GM18870 (cell line): ENCODE results near the gene TIMM13.
"Not testable (repeated sequence)": the region's sequence is repeated elsewhere in the genome, so short reads cannot be mapped to it uniquely, and the experiment has no call there.

Source experiments
- ATAC-seq: cut with Tn5 transposase; IDR thresholded peaks from one replicate; pipeline ENCODE4 v1.9.1; 2021; ENCODE audit warnings: moderate library complexity; ENCODE audit not compliant: unreplicated experiment

Gene TIMM13

DNA sequence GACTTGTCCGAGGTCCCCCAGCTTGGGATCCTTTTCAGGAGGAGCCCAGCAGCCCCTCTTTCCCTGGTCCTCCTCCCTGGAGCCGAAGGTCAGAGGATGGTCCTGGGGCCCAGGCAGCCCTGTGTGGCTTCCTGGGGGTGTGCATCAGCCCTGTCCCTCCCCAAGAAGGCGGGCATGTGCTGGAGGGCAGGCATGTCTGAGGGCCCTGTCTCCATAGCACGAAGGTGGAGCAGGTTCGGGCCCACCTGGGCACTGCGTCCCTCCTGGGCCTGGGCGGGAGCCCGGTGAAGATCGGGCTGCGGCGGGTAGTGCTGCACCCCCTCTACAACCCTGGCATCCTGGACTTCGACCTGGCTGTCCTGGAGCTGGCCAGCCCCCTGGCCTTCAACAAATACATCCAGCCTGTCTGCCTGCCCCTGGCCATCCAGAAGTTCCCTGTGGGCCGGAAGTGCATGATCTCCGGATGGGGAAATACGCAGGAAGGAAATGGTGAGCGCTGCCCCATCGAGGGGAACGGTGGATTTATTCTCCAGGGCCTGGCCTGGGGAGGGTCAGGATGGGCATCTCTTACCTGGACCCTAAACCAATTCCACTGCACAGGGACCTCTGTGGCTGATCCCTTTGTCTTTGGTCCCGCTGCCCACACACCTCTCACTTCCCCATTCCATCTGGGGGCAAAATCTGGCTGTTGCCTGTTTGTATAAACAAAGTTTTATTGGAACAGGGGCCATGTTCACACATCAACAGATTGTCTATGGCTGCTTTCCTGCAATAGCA is 10.9 kb downstream of the TIMM13 start:
- ATAC-seq = no peak

DNA sequence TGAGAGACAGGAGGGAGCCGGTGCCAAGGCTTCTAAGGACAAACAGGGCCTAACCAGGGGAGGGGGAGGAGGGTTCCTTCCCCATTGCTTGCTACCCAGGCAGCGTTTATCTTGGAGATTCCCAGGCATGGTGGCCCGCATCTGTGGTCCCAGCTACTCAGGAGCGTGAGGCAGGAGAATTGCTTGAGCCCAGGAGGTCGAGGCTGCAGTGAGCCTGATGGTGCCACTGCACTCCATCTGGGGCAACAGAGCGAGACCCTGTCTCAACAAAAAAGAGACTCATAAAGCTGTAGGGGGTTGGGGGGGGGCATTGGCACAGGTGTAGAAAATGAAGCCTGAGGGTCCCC is 11.4 kb downstream of the TIMM13 start:
- ATAC-seq = no peak

DNA sequence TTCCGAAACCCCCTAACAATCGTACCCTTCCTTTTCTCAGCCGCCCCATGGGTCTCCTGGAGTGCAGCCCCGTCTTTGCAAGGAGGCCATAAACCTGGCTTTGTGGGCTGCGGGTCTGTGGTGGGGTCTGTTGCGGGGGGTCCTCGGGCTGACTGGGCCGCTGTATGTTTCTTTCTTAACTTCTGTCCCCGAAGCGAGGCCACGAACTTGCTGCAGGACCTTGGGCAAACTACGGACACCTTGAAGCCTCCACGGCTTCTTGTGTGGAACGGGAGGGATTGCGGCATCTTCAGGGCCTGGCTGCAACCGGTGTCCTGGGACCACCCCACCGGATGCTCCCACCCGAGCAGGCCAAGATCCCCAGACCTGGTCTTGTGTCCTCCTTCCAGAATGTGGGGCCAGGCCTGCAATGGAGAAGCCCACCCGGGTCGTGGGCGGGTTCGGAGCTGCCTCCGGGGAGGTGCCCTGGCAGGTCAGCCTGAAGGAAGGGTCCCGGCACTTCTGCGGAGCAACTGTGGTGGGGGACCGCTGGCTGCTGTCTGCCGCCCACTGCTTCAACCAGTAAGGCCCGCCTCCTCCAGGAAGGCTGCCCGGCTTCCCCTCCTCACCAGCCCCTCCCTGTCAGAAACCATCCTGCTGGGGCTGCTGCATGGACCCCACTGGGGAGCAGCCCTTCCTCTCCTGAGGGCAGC is 12.0 kb downstream of the TIMM13 start:
- ATAC-seq = no peak

DNA sequence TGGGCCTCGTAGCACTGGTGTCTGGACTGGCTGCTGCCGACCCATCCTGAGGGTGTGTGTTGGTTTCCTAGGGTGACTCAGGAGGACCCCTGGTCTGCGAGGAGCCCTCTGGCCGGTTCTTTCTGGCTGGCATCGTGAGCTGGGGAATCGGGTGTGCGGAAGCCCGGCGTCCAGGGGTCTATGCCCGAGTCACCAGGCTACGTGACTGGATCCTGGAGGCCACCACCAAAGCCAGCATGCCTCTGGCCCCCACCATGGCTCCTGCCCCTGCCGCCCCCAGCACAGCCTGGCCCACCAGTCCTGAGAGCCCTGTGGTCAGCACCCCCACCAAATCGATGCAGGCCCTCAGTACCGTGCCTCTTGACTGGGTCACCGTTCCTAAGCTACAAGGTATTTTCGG is 13.8 kb downstream of the TIMM13 start:
- no peak for ATAC-seq

GRCh38 chr19:2413159-2413558 is 14.2 kb downstream of the TIMM13 start:
- ATAC-seq = no peak

GRCh38 chr19:2412449-2412848 is 14.9 kb downstream of the TIMM13 start:
- ATAC-seq = no peak

GRCh38 chr19:2411709-2412108 is 15.7 kb downstream of the TIMM13 start:
- ATAC-seq = no peak

DNA sequence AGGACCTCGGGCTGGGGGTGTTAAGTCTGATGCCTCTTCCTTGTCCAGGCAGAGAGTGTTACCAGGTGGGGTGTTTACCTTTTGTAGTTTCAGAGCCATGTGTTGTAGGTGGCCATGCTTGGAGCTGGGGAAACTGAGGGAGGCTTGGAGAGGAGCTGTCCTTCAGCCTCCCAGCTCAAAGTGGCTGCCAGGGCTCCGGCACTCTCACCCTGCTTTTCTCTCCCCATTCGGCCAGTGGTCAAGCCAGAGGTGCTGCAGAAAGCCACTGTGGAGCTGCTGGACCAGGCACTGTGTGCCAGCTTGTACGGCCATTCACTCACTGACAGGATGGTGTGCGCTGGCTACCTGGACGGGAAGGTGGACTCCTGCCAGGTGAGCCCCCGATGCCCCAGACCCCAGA is 17.4 kb downstream of the TIMM13 start:
- ATAC-seq = no peak

GRCh38 chr19:2409352-2409912 is 18.0 kb downstream of the TIMM13 start:
- ATAC-seq = no peak

- no peak for ATAC-seq
These were observed 19.1 kb downstream of the TIMM13 start for GRCh38 chr19:2408247-2408646.

- ATAC-seq = no peak
These were observed 27.8 kb downstream of the TIMM13 start for GRCh38 chr19:2399582-2399981.

GRCh38 chr19:2398735-2399305 is 28.6 kb downstream of the TIMM13 start:
- ATAC-seq = no peak

- not testable (repeated sequence) for ATAC-seq
These were observed 30.2 kb downstream of the TIMM13 start for GRCh38 chr19:2397173-2397572.

GRCh38 chr19:2395293-2395829 is 32.0 kb downstream of the TIMM13 start:
- not testable (repeated sequence) for ATAC-seq

DNA sequence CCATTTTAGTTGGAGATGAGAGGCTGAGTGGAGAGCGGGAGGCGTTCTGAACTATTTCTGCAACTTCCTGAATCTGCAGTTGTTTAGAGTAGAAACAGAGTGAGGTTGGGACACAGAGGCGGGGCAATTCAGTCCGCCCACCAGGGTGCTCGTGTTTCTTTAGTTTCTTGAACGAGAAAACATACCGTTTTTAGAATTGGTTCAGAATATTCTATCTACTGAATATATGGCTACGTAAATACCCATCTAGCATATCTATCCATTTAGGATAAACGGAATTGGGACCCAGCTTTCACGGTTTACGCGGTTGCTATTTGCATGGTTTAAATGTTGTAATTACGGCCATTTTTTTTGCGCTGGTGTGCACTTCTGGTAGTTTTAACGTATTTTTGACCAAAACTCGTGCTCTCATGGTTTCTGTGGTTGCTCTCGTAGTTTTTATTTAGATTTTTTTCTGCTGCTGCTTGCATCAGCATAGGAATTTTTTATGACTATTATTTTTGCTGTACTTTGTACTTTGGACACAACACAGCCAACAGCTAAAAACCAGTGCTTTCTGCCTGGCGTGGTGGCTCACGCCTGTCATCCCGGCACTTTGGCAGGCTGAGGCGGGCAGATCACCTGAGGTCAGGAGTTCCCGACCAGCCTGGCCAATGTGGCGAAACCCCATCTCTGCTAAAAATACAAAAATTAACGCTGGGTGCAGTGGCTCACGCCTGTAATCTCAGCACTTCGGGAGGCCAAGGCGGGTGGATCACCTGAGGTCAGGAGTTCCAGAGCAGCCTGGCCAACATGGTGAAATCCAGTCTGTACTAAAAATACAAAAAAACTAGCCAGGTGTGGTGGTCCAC is 32.7 kb downstream of the TIMM13 start:
- no peak for ATAC-seq

GRCh38 chr19:2394054-2394441 is 33.3 kb downstream of the TIMM13 start:
- no peak for ATAC-seq

DNA sequence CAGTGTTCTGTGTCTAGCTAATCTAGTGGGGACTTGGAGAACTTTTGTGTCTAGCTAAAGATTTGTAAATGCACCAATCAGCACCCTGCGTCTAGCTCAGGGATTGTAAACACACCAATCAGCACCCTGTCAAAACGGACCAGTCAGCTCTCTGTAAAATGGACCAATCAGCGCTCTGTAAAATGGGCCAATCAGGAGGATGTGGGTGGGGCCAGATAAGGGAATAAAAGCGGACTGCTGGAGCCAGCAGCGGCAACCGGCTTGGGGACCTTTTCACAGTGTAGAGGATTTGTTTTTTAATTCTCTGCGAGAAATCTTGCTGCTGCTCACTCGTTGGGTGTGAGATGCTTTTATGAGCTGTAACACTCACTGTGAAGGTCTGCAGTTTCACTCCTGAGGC is 34.5 kb downstream of the TIMM13 start:
- ATAC-seq = not testable (repeated sequence)

DNA sequence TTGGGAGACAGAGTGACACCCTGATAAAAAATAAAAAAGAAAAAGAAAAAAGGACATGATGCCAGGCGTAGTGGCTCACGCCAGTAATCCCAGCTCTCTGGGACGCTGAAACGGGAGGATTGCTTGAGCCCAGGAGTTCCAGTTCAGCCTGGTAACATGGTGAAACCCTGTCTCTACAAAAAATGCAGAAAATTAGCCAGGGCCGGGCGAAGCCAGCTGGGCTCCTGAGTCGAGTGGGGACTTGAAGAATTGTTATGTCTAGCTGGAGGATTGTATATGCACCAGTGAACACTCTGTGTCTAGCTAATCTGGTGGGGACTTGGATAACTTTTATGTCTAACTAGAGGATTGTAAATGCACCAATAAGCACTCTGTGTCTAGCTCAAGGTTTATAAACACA is 35.0 kb downstream of the TIMM13 start:
- ATAC-seq = no peak

DNA sequence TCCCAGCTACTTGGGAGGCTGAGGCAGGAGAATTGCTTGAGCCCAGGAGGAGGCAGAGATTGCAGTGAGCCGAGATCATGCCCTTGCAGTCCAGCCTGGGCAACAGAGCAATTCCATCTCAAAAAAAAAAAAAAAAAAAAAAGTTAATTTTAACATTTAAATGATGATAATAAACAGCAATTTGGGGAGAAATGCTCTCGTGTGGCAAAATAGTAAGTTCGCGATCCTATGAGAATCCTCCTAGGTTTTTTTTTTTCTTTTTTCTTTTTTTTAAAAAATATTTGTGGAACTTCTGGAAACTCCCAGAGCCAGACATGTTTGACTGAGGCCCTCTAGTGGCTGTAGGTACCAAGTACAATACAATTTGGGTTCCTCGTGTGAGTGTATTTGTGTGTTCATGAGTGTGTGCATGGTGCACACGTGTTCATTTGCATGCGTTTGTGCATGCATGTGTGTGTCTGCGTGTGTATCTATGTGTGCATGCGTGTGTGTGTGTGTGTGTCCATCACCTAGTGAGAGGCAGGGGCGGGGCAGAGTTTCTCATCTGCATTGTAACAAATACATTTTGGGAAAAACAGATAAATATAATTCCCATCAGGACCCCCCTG is 36.2 kb downstream of the TIMM13 start:
- no peak for ATAC-seq

GRCh38 chr19:2389594-2389993 is 37.8 kb downstream of the TIMM13 start:
- no peak for ATAC-seq
